ENCODE measurements around the gene ATCAY.
"Not testable (repeated sequence)": the region's sequence is repeated elsewhere in the genome, so short reads cannot be mapped to it uniquely, and the experiment has no call there.

ATCAY gene

DNA sequence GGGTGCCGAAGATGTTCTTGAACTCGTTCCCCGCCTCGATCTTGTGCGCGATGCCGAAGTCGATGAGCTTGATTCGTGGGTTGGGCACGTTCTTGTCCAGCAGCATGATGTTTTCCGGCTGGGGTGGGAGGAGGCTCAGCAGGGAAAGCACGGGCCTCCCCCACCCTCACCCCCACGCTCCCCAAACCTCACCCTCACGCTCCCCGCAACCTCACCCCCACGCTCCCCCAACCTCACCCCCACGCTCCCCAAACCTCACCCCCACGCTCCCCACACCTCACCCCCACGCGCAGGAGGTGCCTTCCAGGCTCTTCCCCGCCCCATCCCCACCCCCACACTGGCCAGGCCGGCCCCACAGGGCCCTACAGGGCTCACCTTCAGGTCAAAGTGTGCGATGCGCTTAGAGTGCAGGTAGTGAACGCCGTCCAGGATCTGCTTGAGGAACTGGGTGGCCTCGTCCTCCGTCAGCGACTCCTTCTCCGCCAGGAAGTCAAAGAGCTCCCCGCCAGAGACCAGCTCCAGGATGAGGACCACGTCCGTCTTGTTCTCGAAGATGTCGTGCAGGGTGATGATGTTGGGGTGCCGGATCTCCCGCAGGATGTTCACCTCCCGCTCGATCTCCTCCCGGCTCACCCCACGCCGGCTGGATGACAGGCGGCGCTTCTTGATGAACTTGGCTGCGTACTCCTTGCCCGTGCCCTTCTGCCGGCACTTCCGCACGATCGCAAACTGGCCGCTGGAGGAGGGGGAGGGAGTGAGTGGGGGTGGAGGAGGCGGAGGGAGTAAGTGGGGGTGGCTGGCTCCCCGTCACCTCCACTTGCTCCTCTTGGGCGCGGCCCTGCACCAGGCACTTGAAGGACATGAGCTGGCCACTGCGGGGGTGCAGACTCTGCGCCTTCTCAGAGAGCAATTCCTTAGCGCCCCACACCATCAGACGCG, 84.0 kb downstream of the ATCAY start:
- Histone ChIP-seq H3K27ac (ENCODE audit: low read length) (no peak overlapping the region), H3K79me2 (ENCODE audit: insufficient read depth, low read length) (peaks cover 31% of the 10 kb centered on the region), H3K4me3 (ENCODE audit: low read depth in 1 of 2, low read length in 2 of 2) (no peak overlapping the region), H3K27me3 (ENCODE audit: insufficient read depth, low read length, poor library complexity) (no peaks in the 10 kb centered on the region), H3K4me1 (ENCODE audit: insufficient read depth, low read length) (peaks cover 11% of the 10 kb centered on the region), H3K9ac (ENCODE audit: low read depth, low read length) (no peak overlapping the region), H2AFZ (ENCODE audit: low read depth, low read length) (no peak overlapping the region), H3K36me3 (ENCODE audit: insufficient read depth, low read length) (peaks cover 77% of the 10 kb centered on the region), H3K4me2 (ENCODE audit: insufficient read depth, low read length) (no peak overlapping the region), H4K20me1 (ENCODE audit: insufficient read depth, low read length) (peaks cover 26% of the 10 kb centered on the region), H3K9me3 (ENCODE audit: insufficient read depth, low read length, severe bottlenecking) (no peaks in the 10 kb centered on the region)
- ATAC-seq (ENCODE audit: insufficient read depth, low read depth) = no peak
- TF ChIP-seq EZH2 (IDR thresholded peaks at IDR 0.05; ENCODE audit: borderline replicate concordance, low read depth, low read length, severe bottlenecking) = no peak
- TF ChIP-seq, protein P1, sequence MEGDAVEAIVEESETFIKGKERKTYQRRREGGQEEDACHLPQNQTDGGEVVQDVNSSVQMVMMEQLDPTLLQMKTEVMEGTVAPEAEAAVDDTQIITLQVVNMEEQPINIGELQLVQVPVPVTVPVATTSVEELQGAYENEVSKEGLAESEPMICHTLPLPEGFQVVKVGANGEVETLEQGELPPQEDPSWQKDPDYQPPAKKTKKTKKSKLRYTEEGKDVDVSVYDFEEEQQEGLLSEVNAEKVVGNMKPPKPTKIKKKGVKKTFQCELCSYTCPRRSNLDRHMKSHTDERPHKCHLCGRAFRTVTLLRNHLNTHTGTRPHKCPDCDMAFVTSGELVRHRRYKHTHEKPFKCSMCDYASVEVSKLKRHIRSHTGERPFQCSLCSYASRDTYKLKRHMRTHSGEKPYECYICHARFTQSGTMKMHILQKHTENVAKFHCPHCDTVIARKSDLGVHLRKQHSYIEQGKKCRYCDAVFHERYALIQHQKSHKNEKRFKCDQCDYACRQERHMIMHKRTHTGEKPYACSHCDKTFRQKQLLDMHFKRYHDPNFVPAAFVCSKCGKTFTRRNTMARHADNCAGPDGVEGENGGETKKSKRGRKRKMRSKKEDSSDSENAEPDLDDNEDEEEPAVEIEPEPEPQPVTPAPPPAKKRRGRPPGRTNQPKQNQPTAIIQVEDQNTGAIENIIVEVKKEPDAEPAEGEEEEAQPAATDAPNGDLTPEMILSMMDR (IDR thresholded peaks at IDR 0.05; ENCODE audit: borderline replicate concordance, extremely low read depth, low read length, poor library complexity, severe bottlenecking) = no peak
- DNase-seq = no peak

- H3K4me1 ChIP-seq (ENCODE audit: insufficient read depth, low read length) = peaks cover 23% of the 10 kb centered on the region
- no peaks in the 10 kb centered on the region for H3K9me3 ChIP-seq (ENCODE audit: insufficient read depth, low read length, severe bottlenecking)
- ATAC-seq (ENCODE audit: insufficient read depth, low read depth) = no peak
- no peak overlapping the region for H3K4me2 ChIP-seq (ENCODE audit: insufficient read depth, low read length)
- H3K4me3 ChIP-seq (ENCODE audit: low read depth in 1 of 2, low read length in 2 of 2) = no peak overlapping the region
- DNase-seq = no peak
- H3K9ac ChIP-seq (ENCODE audit: low read depth, low read length) = no peak overlapping the region
- peaks cover 37% of the 10 kb centered on the region for H4K20me1 ChIP-seq (ENCODE audit: insufficient read depth, low read length)
- TF ChIP-seq EZH2 (IDR thresholded peaks at IDR 0.05; ENCODE audit: borderline replicate concordance, low read depth, low read length, severe bottlenecking) = no peak
- TF ChIP-seq, protein P1 (IDR thresholded peaks at IDR 0.05; ENCODE audit: borderline replicate concordance, extremely low read depth, low read length, poor library complexity, severe bottlenecking) = no peak
- peaks cover 44% of the 10 kb centered on the region for H3K79me2 ChIP-seq (ENCODE audit: insufficient read depth, low read length)
- H2AFZ ChIP-seq (ENCODE audit: low read depth, low read length) = no peak overlapping the region
- H3K36me3 ChIP-seq (ENCODE audit: insufficient read depth, low read length) = peaks cover 68% of the 10 kb centered on the region
- no peak overlapping the region for H3K27ac ChIP-seq (ENCODE audit: low read length)
- no peaks in the 10 kb centered on the region for H3K27me3 ChIP-seq (ENCODE audit: insufficient read depth, low read length, poor library complexity)
These were observed 85.8 kb downstream of the ATCAY start for GRCh38 chr19:3966051-3967017.

DNA sequence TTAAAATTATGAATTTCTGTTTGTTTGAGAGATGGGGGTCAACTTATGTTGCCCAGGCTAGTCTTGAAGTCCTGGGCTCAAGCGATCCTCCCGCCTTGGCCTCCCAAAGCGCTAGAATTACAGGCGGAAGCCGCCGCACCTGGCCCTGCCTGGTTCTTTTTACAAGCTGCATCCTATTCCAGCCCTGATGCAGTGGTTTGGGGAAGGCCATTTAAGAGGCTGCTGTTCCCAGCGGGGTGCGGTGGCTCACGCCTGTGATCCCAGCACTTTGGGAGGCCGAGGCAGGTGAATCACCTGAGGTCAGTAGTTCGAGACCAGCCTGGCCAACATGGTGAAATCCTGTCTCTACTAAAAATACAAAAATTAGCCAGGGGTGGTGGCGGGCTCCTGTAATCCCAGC, 87.5 kb downstream of the ATCAY start:
- not testable (repeated sequence) for H3K27me3 ChIP-seq (ENCODE audit: insufficient read depth, low read length, poor library complexity); H2AFZ ChIP-seq (ENCODE audit: low read depth, low read length); H3K9me3 ChIP-seq (ENCODE audit: insufficient read depth, low read length, severe bottlenecking); ATAC-seq (ENCODE audit: insufficient read depth, low read depth); H3K4me3 ChIP-seq (ENCODE audit: low read depth in 1 of 2, low read length in 2 of 2); H3K4me2 ChIP-seq (ENCODE audit: insufficient read depth, low read length); DNase-seq; H3K27ac ChIP-seq (ENCODE audit: low read length); H3K9ac ChIP-seq (ENCODE audit: low read depth, low read length)
- H4K20me1 ChIP-seq (ENCODE audit: insufficient read depth, low read length) = peaks cover 37% of the 10 kb centered on the region
- H3K79me2 ChIP-seq (ENCODE audit: insufficient read depth, low read length) = peaks cover 44% of the 10 kb centered on the region
- H3K4me1 ChIP-seq (ENCODE audit: insufficient read depth, low read length) = peaks cover 26% of the 10 kb centered on the region
- H3K36me3 ChIP-seq (ENCODE audit: insufficient read depth, low read length) = peaks cover 54% of the 10 kb centered on the region
